ENCODE data around the gene PTCD1.

Gene PTCD1

DNA sequence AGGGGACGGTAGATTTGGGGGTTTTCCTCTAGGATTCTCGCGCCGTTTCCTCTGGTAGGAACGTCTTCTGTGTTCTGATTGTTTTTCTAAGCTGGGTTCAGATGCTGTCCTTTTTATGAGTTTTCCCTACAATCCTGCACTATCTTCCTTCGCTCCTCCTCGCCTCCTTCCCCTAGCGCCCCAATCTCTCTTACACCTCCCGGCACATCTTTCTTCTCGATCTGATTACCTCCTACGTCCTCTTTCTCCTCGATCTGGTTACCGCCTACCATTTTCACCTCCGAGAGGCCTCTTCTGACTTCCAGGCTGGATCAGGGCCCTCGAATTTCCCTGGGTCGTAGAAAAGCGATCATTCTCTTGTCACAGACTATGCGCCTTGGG lies 29.4 kb downstream of the PTCD1 start:
- H3K36me3 ChIP-seq (ENCODE audit: control insufficient read depth in 1 of 2, insufficient read depth in 2 of 2, low read length in 2 of 2): peaks cover 12 to 39% of the 10 kb centered on the region in 2 donors

DNA sequence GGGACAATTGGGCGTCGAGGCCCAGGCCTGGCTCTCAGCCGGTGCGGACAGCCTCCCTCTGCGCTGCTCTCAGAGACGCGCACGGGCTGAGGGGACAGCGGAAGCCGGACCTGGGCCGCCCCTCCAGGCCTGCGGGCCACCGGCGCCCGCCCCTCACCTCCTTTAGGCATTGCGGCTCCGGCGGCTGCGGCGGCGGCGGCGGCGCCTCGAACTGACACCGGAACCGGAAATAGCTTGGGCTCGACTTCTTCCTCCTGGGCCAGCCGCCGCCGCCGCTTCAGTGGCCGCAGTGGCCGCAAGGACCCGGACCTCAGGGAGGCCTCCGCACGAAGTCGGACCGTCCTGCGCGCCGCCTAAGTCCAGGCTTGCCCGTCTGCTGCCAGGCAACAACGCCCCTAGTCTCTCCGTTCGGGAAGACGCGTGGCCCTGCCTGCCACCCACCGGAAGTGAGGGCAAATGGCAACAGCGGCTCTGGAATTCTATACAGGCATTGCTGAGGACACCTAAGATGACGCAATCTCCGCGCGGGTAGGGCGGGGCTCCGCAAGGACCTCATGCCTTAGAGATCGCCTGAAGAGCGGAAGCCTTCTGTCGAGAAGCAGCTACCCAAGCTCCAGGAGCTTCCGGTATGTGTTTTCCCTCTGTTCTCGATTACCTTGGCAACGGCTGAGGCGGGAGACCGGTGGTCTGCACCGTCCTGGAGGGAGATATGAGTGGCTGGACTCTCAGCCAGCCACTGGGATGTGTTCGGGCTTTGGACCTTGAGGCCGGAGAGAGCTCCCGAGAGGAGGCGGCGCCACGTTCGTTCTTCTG lies 30.0 kb downstream of the PTCD1 start, which contains the start of the genes BUD31 and PDAP1:
Gene BUD31 (plus strand): TSS at position 591 of the 813 bp plus-strand sequence. CDS start 2,124 bp downstream, outside the sequence.
Gene PDAP1 (minus strand): TSS at position 219 of the 813 bp plus-strand sequence. CDS start 49 bp downstream, at position 170.
- peak within 1 kb of the TSS; percentile 93 to 94 for H3K9ac ChIP-seq (ENCODE audit: low read depth in 1 of 2, low read length in 2 of 2)
- H3K9me3 ChIP-seq (ENCODE audit: control insufficient read depth in 1 of 2, low read length in 2 of 2): no peaks in the 10 kb centered on the region
- H3K4me3 ChIP-seq (ENCODE audit: low read depth in 1 of 2, low read length in 2 of 2): peak within 1 kb of the TSS; percentile 91 to 96
- peak within 1 kb of the TSS; percentile 99 for H3K27ac ChIP-seq (ENCODE audit: low read depth, low read length)
- H3K27me3 ChIP-seq (ENCODE audit: control insufficient read depth in 1 of 2, insufficient read depth in 2 of 2, low read length in 2 of 2): no peaks in the 10 kb centered on the region
- H3K4me1 ChIP-seq (ENCODE audit: control insufficient read depth in 1 of 2, insufficient read depth in 2 of 2, low read length in 2 of 2): peaks cover 27 to 34% of the 10 kb centered on the region in 2 donors
- H3K36me3 ChIP-seq (ENCODE audit: control insufficient read depth in 1 of 2, insufficient read depth in 2 of 2, low read length in 2 of 2): peaks cover 17 to 39% of the 10 kb centered on the region in 2 donors

More for the DNA sequence above, 29.4 kb downstream of the PTCD1 start:
- Histone ChIP-seq H3K4me3 (ENCODE audit: low read depth in 1 of 2, low read length in 2 of 2) (peak overlapping the region; percentile 91 to 96), H3K9me3 (ENCODE audit: control insufficient read depth in 1 of 2, low read length in 2 of 2) (no peaks in the 10 kb centered on the region), H3K4me1 (ENCODE audit: control insufficient read depth in 1 of 2, insufficient read depth in 2 of 2, low read length in 2 of 2) (peaks cover 27 to 34% of the 10 kb centered on the region in 2 donors), H3K27ac (ENCODE audit: low read depth, low read length) (peak overlapping the region; percentile 99), H3K9ac (ENCODE audit: low read depth in 1 of 2, low read length in 2 of 2) (peak overlapping the region; percentile 93 to 94), H3K27me3 (ENCODE audit: control insufficient read depth in 1 of 2, insufficient read depth in 2 of 2, low read length in 2 of 2) (no peaks in the 10 kb centered on the region)

- H3K9ac ChIP-seq (ENCODE audit: low read depth in 1 of 2, low read length in 2 of 2): peak overlapping the region; percentile 93 to 94
- peak overlapping the region; percentile 99 for H3K27ac ChIP-seq (ENCODE audit: low read depth, low read length)
- no peaks in the 10 kb centered on the region for H3K9me3 ChIP-seq (ENCODE audit: control insufficient read depth in 1 of 2, low read length in 2 of 2)
- no peaks in the 10 kb centered on the region for H3K27me3 ChIP-seq (ENCODE audit: control insufficient read depth in 1 of 2, insufficient read depth in 2 of 2, low read length in 2 of 2)
- H3K36me3 ChIP-seq (ENCODE audit: control insufficient read depth in 1 of 2, insufficient read depth in 2 of 2, low read length in 2 of 2): peaks cover 13 to 39% of the 10 kb centered on the region in 2 donors
- H3K4me1 ChIP-seq (ENCODE audit: control insufficient read depth in 1 of 2, insufficient read depth in 2 of 2, low read length in 2 of 2): peaks cover 27 to 34% of the 10 kb centered on the region in 2 donors
- H3K4me3 ChIP-seq (ENCODE audit: low read depth in 1 of 2, low read length in 2 of 2): peak overlapping the region; percentile 91 to 96
Measured at GRCh38 chr7:99407872-99408378, 30.7 kb downstream of the PTCD1 start.

- Histone ChIP-seq H3K27me3 (ENCODE audit: control insufficient read depth in 1 of 2, insufficient read depth in 2 of 2, low read length in 2 of 2) (no peaks in the 10 kb centered on the region), H3K4me1 (ENCODE audit: control insufficient read depth in 1 of 2, insufficient read depth in 2 of 2, low read length in 2 of 2) (peaks cover 27 to 34% of the 10 kb centered on the region in 2 donors), H3K4me3 (ENCODE audit: low read depth in 1 of 2, low read length in 2 of 2) (peak overlapping the region; percentile 28 to 96), H3K9me3 (ENCODE audit: control insufficient read depth in 1 of 2, low read length in 2 of 2) (no peaks in the 10 kb centered on the region), H3K36me3 (ENCODE audit: control insufficient read depth in 1 of 2, insufficient read depth in 2 of 2, low read length in 2 of 2) (peaks cover 10 to 41% of the 10 kb centered on the region in 2 donors), H3K9ac (ENCODE audit: low read depth in 1 of 2, low read length in 2 of 2) (peak overlapping the region; percentile 38 to 94), H3K27ac (ENCODE audit: low read depth, low read length) (no peak overlapping the region)
Measured at GRCh38 chr7:99406557-99406956, 32.0 kb downstream of the PTCD1 start.

DNA sequence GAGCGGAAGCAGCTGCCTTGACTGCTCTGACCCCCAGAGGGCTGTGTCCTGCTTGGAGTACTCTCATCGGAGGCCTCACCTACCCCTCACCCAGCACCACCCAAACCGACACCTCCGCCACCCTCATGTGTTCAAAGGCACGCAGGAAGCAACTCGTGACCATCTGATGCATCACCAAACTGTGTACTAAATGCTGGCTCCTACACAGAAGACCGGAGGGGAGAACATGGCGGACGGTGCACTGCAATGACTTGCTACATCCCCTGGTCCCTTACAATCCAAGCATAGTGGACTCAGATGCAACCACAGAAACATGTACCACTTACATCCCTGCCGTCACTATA lies 33.6 kb downstream of the PTCD1 start:
- H3K27me3 ChIP-seq (ENCODE audit: control insufficient read depth in 1 of 2, insufficient read depth in 2 of 2, low read length in 2 of 2): no peaks in the 10 kb centered on the region
- no peak overlapping the region for H3K27ac ChIP-seq (ENCODE audit: low read depth, low read length)
- no peaks in the 10 kb centered on the region for H3K9me3 ChIP-seq (ENCODE audit: control insufficient read depth in 1 of 2, low read length in 2 of 2)
- H3K9ac ChIP-seq (ENCODE audit: low read depth in 1 of 2, low read length in 2 of 2): no peak overlapping the region
- peaks cover 21 to 44% of the 10 kb centered on the region in 2 donors for H3K36me3 ChIP-seq (ENCODE audit: control insufficient read depth in 1 of 2, insufficient read depth in 2 of 2, low read length in 2 of 2)
- no peak overlapping the region for H3K4me3 ChIP-seq (ENCODE audit: low read depth in 1 of 2, low read length in 2 of 2)
- H3K4me1 ChIP-seq (ENCODE audit: control insufficient read depth in 1 of 2, insufficient read depth in 2 of 2, low read length in 2 of 2): peaks cover 20 to 26% of the 10 kb centered on the region in 2 donors

- Histone ChIP-seq H3K27ac (ENCODE audit: low read depth, low read length) (no peak overlapping the region), H3K9me3 (ENCODE audit: control insufficient read depth in 1 of 2, low read length in 2 of 2) (no peaks in the 10 kb centered on the region), H3K9ac (ENCODE audit: low read depth in 1 of 2, low read length in 2 of 2) (no peak overlapping the region), H3K4me3 (ENCODE audit: low read depth in 1 of 2, low read length in 2 of 2) (no peak overlapping the region), H3K4me1 (ENCODE audit: control insufficient read depth in 1 of 2, insufficient read depth in 2 of 2, low read length in 2 of 2) (peaks cover 16 to 20% of the 10 kb centered on the region in 2 donors), H3K36me3 (ENCODE audit: control insufficient read depth in 1 of 2, insufficient read depth in 2 of 2, low read length in 2 of 2) (peaks cover 26 to 49% of the 10 kb centered on the region in 2 donors), H3K27me3 (ENCODE audit: control insufficient read depth in 1 of 2, insufficient read depth in 2 of 2, low read length in 2 of 2) (no peaks in the 10 kb centered on the region)
Measured at GRCh38 chr7:99404235-99404976, 34.2 kb downstream of the PTCD1 start.

DNA sequence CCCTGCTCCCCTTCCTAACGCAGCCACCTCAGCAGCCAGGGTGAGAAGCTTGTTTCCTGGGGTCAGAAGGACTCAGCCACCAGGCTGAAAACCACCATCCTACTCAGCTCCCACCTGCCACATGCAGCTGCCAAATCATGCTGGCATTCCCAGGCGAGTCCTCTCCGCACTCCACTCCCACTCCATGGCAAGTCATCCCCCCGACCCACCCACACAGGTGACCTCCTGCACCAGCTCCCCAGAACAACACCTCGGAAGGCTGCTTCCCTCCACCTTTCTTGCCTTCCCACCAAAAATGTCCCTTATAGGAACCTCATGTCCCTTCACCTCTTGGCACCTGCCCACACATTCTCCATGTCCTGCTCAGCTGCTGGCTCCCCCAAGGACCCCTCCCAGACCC lies 34.8 kb downstream of the PTCD1 start:
- Histone ChIP-seq H3K4me3 (ENCODE audit: low read depth in 1 of 2, low read length in 2 of 2) (no peak overlapping the region), H3K9ac (ENCODE audit: low read depth in 1 of 2, low read length in 2 of 2) (no peak overlapping the region), H3K9me3 (ENCODE audit: control insufficient read depth in 1 of 2, low read length in 2 of 2) (no peaks in the 10 kb centered on the region), H3K27me3 (ENCODE audit: control insufficient read depth in 1 of 2, insufficient read depth in 2 of 2, low read length in 2 of 2) (no peaks in the 10 kb centered on the region), H3K36me3 (ENCODE audit: control insufficient read depth in 1 of 2, insufficient read depth in 2 of 2, low read length in 2 of 2) (peaks cover 26 to 55% of the 10 kb centered on the region in 2 donors), H3K4me1 (ENCODE audit: control insufficient read depth in 1 of 2, insufficient read depth in 2 of 2, low read length in 2 of 2) (peaks cover 16 to 19% of the 10 kb centered on the region in 2 donors), H3K27ac (ENCODE audit: low read depth, low read length) (no peak overlapping the region)

DNA sequence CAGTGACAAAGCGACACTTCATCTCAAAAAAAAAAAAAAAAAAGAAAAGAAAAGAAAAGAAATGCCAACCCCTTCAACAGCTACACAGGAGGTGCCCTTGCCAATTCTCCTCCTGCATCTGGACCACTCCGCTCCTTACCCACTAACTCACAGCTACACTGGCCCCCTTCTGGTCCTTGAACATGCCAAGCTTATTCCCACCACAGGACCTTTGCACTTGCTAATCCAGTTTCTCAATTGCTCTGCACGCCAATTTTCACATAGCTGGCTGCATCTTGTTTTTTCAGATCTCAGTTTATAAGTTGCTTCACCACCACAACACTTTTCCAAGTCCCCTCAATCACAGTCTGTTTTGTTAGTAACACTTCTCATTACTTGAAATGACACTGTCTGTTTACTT lies 35.7 kb downstream of the PTCD1 start:
- Histone ChIP-seq H3K4me3 (ENCODE audit: low read depth in 1 of 2, low read length in 2 of 2) (no peak overlapping the region), H3K4me1 (ENCODE audit: control insufficient read depth in 1 of 2, insufficient read depth in 2 of 2, low read length in 2 of 2) (peaks cover 16 to 18% of the 10 kb centered on the region in 2 donors), H3K36me3 (ENCODE audit: control insufficient read depth in 1 of 2, insufficient read depth in 2 of 2, low read length in 2 of 2) (peaks cover 31 to 64% of the 10 kb centered on the region in 2 donors), H3K9me3 (ENCODE audit: control insufficient read depth in 1 of 2, low read length in 2 of 2) (no peaks in the 10 kb centered on the region), H3K27ac (ENCODE audit: low read depth, low read length) (no peak overlapping the region), H3K9ac (ENCODE audit: low read depth in 1 of 2, low read length in 2 of 2) (no peak overlapping the region), H3K27me3 (ENCODE audit: control insufficient read depth in 1 of 2, insufficient read depth in 2 of 2, low read length in 2 of 2) (no peaks in the 10 kb centered on the region)

DNA sequence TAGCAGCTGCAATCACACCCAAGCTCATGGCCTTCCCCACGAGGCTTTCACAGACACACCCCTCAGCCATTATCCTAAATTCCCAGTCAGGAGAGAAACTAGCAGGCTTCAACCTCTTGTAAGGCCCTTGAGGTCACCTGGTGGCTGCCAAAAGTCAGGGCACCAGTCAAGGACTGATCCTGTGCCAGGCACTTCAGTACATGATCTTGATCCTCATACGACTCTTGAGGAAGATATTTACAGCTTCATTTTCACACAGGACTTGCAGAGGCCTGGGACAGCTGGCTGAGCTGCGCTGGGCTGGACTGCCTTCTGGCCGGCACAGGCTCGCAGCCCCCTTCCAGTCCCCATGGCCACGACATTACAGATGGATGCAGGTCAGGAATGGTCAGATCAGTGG lies 39.0 kb downstream of the PTCD1 start:
- H3K9me3 ChIP-seq (ENCODE audit: control insufficient read depth in 1 of 2, low read length in 2 of 2): no peaks in the 10 kb centered on the region
- H3K36me3 ChIP-seq (ENCODE audit: control insufficient read depth in 1 of 2, insufficient read depth in 2 of 2, low read length in 2 of 2): peaks cover 54 to 92% of the 10 kb centered on the region in 2 donors
- H3K4me3 ChIP-seq (ENCODE audit: low read depth in 1 of 2, low read length in 2 of 2): no peak overlapping the region
- no peaks in the 10 kb centered on the region for H3K27me3 ChIP-seq (ENCODE audit: control insufficient read depth in 1 of 2, insufficient read depth in 2 of 2, low read length in 2 of 2)
- H3K27ac ChIP-seq (ENCODE audit: low read depth, low read length): no peak overlapping the region
- no peak overlapping the region for H3K9ac ChIP-seq (ENCODE audit: low read depth in 1 of 2, low read length in 2 of 2)
- H3K4me1 ChIP-seq (ENCODE audit: control insufficient read depth in 1 of 2, insufficient read depth in 2 of 2, low read length in 2 of 2): no peaks in the 10 kb centered on the region

Measured in duodenal mucosa (tissue), 2 donors.